Endodermal cell (in vitro differentiated cells): Measurements from ENCODE around the gene SLC25A47. TPM values are rescaled to one million over a fixed set of nuclear protein-coding genes. Genes with fewer than 3 reads are reported as not detected.

Experiments
- DNase-seq: peaks from one replicate; pipeline ENCODE4 v3.0.0-alpha.2; 2017
- H3K27ac ChIP-seq: 2 replicates; pipeline ENCODE4 v1.5.1; 2013; ENCODE audit warnings: mild to moderate bottlenecking, low read depth, low read length, moderate library complexity
- H3K27me3 ChIP-seq: 2 replicates; pipeline ENCODE4 v1.6.1; 2013; ENCODE audit warnings: mild to moderate bottlenecking, low read length, moderate library complexity; ENCODE audit not compliant: insufficient read depth, control insufficient read depth, poor library complexity, severe bottlenecking
- H3K36me3 ChIP-seq: 2 replicates; pipeline ENCODE4 v1.7.0; 2013; ENCODE audit warnings: mild to moderate bottlenecking, low read length, moderate library complexity; ENCODE audit not compliant: control insufficient read depth, insufficient read depth
- H3K4me1 ChIP-seq: one replicate; pipeline ENCODE4 v1.7.0; 2013; ENCODE audit warnings: low read length; ENCODE audit not compliant: control insufficient read depth, insufficient read depth
- H3K4me3 ChIP-seq: 2 replicates; pipeline ENCODE4 v1.5.1; 2013; ENCODE audit warnings: mild to moderate bottlenecking, low read length, moderate library complexity
- H3K9ac ChIP-seq: 2 replicates; pipeline ENCODE4 v1.6.1; 2013; ENCODE audit warnings: mild to moderate bottlenecking, low read length, moderate library complexity; ENCODE audit not compliant: poor library complexity, severe bottlenecking; ENCODE audit errors: extremely low read depth
- H3K9me3 ChIP-seq: 2 replicates; pipeline ENCODE4 v1.6.1; 2013; ENCODE audit warnings: mild to moderate bottlenecking, low read length, moderate library complexity; ENCODE audit not compliant: control insufficient read depth
- H3K27ac Mint-ChIP-seq: 2 replicates; pipeline ENCODE4 v1.8.0; 2020; ENCODE audit warnings: mixed read lengths
- H3K27me3 Mint-ChIP-seq: 2 replicates; pipeline ENCODE4 v1.8.0; 2021; ENCODE audit warnings: mild to moderate bottlenecking, mixed read lengths; ENCODE audit not compliant: insufficient read depth
- H3K36me3 Mint-ChIP-seq: 2 replicates; pipeline ENCODE4 v1.8.0; 2020; ENCODE audit warnings: low read depth, mixed read lengths
- H3K4me1 Mint-ChIP-seq: 2 replicates; pipeline ENCODE4 v1.8.0; 2020; ENCODE audit warnings: mixed read lengths
- H3K4me3 Mint-ChIP-seq: 2 replicates; pipeline ENCODE4 v1.8.0; 2020; ENCODE audit warnings: mild to moderate bottlenecking, moderate library complexity, mixed read lengths
- H3K9me3 Mint-ChIP-seq: 2 replicates; pipeline ENCODE4 v1.8.0; 2020; ENCODE audit warnings: mild to moderate bottlenecking, mixed read lengths
- WGBS, 2 experiments: methylation state at CpG; one replicate each; pipeline versions ENCODE4 v1.1.5 to v1.1.7; 2013; ENCODE audit warnings: missing lambda C conversion rate in 2 of 2, mixed read lengths in 1 of 2; ENCODE audit not compliant: insufficient coverage in 1 of 2, insufficient read length in 1 of 2; 5-methylcytosine and 5-hydroxymethylcytosine counted together
- total RNA-seq, 2 donors: library from RNA; stranded (reverse); fragmentation: NEBNext Ultra II Directional in 1 of 2; extraction: Animal tissue kit (Norgen Biotek cat#: 25700) in 1 of 2; gene quantifications; 2 replicates in 1 of 2; 3 replicates in 1 of 2; pipeline ENCODE4 v1.2.1, GENCODE V29; 2021
- TF ChIP-seq, protein P1 (sequence below): fragments of 200-600 bp; sonication (generic); conservative IDR thresholded peaks from 2 replicates; pipeline ENCODE4 v1.5.0; 2021; ENCODE audit warnings: antibody characterized with exemption, mild to moderate bottlenecking

Gene SLC25A47
- total RNA-seq, 2 donors from 2014 or later: not detected

DNA sequence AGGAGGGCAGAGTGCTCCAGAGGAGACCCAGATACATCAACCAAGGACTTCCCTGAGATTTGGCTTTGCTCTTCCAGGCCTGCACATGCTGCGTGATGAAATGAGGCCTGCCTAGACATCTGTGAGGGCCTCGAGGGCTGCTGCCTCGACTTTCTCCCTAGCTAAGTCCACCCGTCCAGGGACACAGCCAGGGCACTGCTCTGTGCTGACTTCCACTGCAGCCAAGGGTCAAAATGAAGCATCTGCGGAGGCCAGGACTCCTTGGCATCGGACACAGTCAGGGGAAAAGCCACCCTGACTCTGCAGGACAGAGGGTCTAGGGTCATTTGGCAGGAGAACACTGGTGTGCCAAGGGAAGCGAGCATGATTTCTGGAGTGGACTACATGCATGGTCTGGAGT lies 10.7 kb downstream of the SLC25A47 start:
- no peak overlapping the region for H3K4me3 ChIP-seq
- no peaks in the 10 kb centered on the region for H3K27me3 Mint-ChIP-seq
- no peaks in the 10 kb centered on the region for H3K4me1 Mint-ChIP-seq
- H3K4me3 Mint-ChIP-seq: no peak overlapping the region
- DNase-seq: no peak
- H3K9ac ChIP-seq: no peak overlapping the region
- no peaks in the 10 kb centered on the region for H3K9me3 Mint-ChIP-seq
- H3K27ac Mint-ChIP-seq: peak overlapping the region; percentile 69
- H3K27ac ChIP-seq: no peak overlapping the region
- peaks cover 40% of the 10 kb centered on the region for H3K36me3 Mint-ChIP-seq
- WGBS, 2 experiments: 95 to 96% methylated on average over 6 to 7 of the region's 7 CpGs
- H3K9me3 ChIP-seq: no peaks in the 10 kb centered on the region
- no peaks in the 10 kb centered on the region for H3K4me1 ChIP-seq
- no peaks in the 10 kb centered on the region for H3K27me3 ChIP-seq
- H3K36me3 ChIP-seq: peaks cover 59% of the 10 kb centered on the region
- TF ChIP-seq, protein P1, sequence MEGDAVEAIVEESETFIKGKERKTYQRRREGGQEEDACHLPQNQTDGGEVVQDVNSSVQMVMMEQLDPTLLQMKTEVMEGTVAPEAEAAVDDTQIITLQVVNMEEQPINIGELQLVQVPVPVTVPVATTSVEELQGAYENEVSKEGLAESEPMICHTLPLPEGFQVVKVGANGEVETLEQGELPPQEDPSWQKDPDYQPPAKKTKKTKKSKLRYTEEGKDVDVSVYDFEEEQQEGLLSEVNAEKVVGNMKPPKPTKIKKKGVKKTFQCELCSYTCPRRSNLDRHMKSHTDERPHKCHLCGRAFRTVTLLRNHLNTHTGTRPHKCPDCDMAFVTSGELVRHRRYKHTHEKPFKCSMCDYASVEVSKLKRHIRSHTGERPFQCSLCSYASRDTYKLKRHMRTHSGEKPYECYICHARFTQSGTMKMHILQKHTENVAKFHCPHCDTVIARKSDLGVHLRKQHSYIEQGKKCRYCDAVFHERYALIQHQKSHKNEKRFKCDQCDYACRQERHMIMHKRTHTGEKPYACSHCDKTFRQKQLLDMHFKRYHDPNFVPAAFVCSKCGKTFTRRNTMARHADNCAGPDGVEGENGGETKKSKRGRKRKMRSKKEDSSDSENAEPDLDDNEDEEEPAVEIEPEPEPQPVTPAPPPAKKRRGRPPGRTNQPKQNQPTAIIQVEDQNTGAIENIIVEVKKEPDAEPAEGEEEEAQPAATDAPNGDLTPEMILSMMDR: no peak

DNA sequence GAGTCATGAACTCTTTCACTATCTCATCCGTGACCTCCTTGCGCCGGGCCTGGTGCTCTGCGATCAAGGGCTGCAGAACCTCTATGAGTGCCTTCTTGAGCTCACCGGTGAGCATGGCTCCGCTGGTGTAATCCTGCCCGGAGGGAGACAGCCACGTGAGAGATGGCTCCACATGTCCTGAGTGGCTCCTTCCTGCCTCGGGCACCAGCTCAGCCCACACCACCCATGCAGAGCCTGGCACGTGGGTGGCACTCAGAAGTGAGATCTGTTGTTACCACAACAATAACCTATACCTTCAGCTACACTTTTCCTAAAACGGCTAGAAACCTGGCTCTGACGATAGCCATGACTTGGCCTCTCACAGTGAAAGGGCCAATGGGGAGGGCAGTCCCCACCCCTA lies 11.8 kb downstream of the SLC25A47 start:
- no peaks in the 10 kb centered on the region for H3K9me3 ChIP-seq
- H3K27me3 ChIP-seq: no peaks in the 10 kb centered on the region
- peaks cover 44% of the 10 kb centered on the region for H3K36me3 Mint-ChIP-seq
- H3K27me3 Mint-ChIP-seq: no peaks in the 10 kb centered on the region
- no peak overlapping the region for H3K27ac Mint-ChIP-seq
- H3K36me3 ChIP-seq: peaks cover 65% of the 10 kb centered on the region
- H3K27ac ChIP-seq: no peak overlapping the region
- no peak overlapping the region for H3K4me3 Mint-ChIP-seq
- H3K4me1 Mint-ChIP-seq: no peaks in the 10 kb centered on the region
- no peak overlapping the region for H3K4me3 ChIP-seq
- no peaks in the 10 kb centered on the region for H3K4me1 ChIP-seq
- WGBS, 2 experiments: 94 to 97% methylated on average over 6 to 12 of the region's 12 CpGs
- no peaks in the 10 kb centered on the region for H3K9me3 Mint-ChIP-seq
- TF ChIP-seq, protein P1: no peak
- DNase-seq: no peak
- H3K9ac ChIP-seq: no peak overlapping the region

DNA sequence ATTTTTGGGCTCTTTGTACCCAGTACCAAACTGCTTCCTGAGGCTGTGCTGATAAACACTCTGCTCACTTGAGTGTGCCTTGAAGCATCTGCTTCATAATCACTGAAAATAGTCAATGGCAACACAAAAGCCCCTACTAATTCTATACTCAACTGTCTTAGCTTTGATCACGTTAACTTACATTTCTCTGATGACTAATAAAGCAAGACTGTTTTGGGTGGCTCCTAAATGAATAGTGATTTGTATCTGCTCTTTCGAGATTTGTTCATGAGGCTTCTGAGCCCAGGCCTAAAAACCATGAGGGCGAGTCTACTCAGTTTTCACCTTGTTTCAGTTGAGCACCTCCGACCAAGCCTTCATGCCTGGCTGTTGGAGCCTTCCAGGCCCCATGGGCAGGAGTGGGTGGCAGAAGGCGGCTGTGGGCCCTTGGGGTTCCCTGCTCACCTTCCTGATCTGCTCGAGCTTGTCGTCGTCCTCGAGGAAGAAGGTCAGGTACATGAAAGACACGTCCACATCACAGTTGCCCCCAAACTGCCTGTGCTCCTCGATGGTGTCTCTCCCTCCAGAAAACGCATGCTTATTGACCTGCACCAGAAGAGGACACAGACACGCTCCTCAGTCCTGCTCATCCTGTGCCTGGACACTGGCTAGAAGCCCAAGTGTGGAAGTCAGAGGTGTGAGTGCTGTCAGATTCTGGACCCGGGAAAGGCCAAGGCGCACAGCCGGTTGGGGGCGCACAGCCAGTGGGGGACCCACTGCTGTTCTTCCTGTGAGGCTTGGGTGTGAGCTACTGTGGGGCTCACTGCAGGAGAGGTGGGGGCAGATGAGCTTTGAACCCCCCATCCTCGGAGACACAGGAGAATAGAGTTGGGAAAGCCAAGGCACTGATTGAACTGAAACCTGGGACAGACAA lies 13.7 kb downstream of the SLC25A47 start:
- H3K9ac ChIP-seq: no peak overlapping the region
- H3K36me3 ChIP-seq: peaks cover 85% of the 10 kb centered on the region
- H3K4me1 ChIP-seq: no peaks in the 10 kb centered on the region
- Mint-ChIP-seq H3K9me3 (no peaks in the 10 kb centered on the region), H3K27ac (no peak overlapping the region), H3K36me3 (peaks cover 62% of the 10 kb centered on the region), H3K27me3 (no peaks in the 10 kb centered on the region), H3K4me3 (no peak overlapping the region), H3K4me1 (no peaks in the 10 kb centered on the region)
- TF ChIP-seq, protein P1: no peak
- DNase-seq: no peak
- no peak overlapping the region for H3K4me3 ChIP-seq
- H3K9me3 ChIP-seq: no peaks in the 10 kb centered on the region
- no peak overlapping the region for H3K27ac ChIP-seq
- WGBS, 2 experiments: 94 to 97% methylated on average over 16 to 17 of the region's 18 CpGs
- H3K27me3 ChIP-seq: no peaks in the 10 kb centered on the region
